Measurements from ENCODE around the gene IFNA4.

The IFNA4 gene

DNA sequence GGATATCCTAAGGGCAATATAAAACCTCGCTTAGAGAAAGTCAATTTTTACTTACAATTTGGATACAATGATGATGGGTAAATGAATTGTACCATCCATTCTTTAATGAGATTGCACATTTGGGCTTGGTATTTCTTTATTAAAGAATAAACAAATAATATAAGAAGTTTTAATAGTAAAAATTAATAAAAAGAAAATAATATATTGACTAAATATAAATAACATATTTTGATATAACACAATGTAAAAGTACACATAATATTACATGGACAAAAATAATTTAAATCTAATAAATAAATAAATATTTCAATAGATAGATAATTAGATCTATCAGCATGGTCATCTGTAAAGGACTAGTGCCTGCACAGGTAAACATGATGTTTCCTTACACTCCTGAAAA is 21.9 kb downstream of the IFNA4 start:
- no peak for FAIRE-seq

DNA sequence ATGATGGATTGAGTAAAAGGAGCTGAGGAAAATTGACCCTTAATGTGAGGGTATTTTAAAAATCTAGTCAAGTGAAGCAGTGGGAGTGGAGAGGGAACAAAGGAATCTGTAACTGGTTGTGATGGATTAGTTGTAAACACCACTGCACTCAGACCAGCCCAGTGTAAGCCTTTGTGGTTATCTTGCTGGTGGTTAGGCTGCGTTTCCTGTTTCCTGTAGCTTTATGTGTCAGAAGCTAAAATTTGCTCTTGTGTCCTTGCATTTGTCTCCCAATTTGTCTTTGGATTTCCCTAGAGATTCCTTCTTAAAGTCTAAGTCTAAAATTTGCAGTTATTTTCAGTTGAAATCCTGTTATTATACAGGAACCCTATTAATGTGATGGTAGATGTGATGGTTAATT is 27.2 kb downstream of the IFNA4 start:
- FAIRE-seq: no peak

DNA sequence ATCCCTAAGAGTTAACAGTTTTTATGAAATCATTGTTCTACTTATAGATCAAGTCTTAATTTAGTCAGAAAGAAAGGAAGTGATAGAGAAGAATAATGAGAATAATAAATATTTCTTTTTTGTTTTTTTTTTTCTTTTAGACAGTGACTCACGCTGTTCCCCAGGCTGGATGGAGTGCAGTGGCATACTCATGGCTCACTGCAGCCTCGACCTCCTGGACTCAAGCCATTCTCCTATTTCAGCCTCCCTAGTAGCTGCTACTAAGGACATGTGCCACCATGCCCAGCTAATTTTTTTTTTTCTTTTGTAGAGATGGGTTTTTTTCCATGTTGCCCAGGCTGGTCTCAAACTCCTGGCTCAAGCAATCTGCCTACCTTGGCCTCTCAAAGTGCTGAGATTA is 31.9 kb downstream of the IFNA4 start:
- no peak for FAIRE-seq

DNA sequence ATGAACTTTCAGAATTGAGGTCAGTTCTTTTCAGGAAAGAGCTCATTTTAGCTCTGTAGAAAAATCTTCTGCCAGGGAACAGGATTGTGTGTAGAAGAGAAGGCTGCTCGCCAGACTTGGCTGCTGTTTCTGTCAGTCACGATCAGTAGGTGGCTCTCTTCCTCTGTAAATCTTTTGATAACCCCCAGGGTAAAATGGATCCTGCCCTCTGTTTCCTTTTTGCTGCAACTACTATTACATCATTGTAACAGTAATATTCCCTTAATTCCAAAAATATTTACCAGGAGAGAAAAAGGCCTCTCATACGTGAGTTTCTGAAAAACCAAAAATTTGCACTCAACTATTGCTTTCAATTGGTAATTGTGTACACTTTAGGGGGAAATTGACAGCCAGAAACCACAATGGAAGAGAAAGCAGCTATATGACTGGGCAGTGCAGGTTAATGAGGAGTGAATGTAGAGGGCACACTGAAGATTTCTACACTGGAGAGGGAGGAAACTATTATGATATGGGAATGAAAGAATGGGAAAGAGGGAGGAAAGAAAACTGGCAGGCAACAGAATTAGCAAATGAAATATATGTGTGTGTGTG is 33.3 kb downstream of the IFNA4 start:
- FAIRE-seq: no peak

DNA sequence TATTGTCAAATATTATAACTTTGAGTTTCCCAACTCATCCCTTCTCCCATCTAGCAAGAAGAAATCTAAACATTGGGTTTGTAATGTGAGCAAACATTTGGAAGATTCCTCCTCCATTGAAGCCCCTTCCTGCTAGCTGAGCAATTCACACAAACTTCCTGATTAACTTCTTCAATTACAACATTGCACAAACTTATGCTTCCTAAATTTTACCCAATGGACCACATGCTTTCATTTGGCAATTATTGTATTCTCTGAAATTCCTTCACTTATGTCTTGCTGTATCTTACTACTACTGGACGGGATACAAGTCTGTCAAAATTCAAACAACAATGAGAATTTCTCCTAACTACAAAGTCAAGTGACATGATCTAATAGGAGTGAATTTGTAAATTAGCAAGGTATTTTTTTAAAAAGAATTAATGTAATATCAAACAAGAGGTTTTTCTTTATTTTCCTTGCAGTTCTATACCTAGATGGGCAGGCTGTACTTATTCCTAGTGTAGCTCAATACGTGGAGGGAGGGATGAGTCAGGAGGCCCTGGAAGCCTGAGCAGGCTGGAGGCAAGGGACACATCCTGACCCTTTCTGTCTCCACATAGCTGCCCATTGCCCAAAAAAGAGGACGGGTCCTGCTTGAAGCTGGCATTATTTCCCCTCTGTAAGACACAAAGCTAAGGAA is 33.9 kb downstream of the IFNA4 start:
- FAIRE-seq: no peak

DNA sequence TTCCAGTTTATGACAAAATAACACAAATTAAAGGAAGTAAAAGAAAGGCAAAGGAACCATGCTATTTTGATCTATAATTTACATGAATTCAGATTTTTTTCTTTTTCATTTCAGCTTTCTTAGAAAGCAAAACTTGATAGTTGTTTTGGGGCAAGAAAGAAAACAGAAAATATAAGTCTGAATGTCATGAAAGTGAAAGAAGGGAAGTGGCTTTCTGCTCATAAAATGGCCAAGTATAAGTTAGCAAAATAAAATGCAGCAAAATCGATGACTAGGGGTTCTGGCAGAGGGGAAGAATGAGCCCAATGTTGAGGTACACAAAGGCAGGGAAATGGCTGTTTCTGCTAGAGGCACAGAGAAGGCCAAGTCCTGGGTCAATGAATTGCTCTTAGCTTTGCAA is 42.8 kb downstream of the IFNA4 start:
- FAIRE-seq: no peak

DNA sequence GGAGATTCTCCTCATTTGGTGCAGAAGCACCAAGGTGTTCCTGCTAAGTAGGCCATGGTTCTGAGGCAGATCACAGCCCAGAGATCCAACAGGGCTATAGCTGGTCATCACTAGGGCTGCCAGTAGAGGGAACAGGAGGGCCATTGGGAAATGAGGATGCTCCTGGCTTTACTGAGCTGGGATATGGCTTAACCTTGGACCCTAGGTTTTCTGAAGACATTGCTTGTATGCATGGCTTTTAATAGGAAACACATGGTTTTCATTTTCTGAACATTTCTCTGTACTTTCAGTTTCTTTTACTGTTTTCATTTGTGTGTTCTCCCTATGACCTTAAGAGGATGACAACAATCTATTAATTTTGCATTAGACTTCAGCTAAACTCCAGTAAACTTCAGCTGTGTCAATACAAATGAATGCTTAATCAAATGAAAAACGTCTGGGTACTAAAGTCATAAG is 45.9 kb downstream of the IFNA4 start, which contains the start of gene IFNW1:
TSS of gene IFNW1 (minus strand) at position 406 of the 456 bp plus-strand sequence. CDS start at position 144, 262 bp downstream.
- FAIRE-seq: no peak

DNA sequence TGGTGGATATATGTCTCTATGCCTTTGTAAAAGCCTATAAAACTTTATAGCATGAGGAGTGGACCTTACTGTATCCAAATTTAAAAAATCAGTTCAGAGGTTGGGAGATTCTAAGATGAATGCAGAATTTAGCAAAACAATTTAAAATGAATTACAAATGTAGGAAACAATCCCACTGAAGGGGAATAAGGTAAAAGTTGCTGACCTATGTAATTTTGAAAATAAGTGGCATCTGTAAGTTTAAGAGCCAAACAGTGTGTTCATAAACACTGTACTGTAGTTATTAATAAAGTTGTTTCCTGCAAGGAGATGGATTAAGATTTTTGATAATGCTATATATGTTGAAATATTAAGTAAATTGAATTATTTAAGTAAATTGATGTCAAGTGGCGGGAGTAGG is 50.4 kb downstream of the IFNA4 start:
- FAIRE-seq: no peak
